ENCODE results near the gene LSS. TPM values are rescaled to one million over a fixed set of nuclear protein-coding genes. Genes with fewer than 3 reads are reported as not detected.
A peak's percentile ranks its signal among the peaks of the same experiment; 100 is the strongest.
"Not testable (repeated sequence)": the region's sequence is repeated elsewhere in the genome, so short reads cannot be mapped to it uniquely, and the experiment has no call there.

LSS gene
- total and polyA plus RNA-seq, 5 experiments from 2014 or later: 12.3 to 47.6 (median 14.6) TPM

DNA sequence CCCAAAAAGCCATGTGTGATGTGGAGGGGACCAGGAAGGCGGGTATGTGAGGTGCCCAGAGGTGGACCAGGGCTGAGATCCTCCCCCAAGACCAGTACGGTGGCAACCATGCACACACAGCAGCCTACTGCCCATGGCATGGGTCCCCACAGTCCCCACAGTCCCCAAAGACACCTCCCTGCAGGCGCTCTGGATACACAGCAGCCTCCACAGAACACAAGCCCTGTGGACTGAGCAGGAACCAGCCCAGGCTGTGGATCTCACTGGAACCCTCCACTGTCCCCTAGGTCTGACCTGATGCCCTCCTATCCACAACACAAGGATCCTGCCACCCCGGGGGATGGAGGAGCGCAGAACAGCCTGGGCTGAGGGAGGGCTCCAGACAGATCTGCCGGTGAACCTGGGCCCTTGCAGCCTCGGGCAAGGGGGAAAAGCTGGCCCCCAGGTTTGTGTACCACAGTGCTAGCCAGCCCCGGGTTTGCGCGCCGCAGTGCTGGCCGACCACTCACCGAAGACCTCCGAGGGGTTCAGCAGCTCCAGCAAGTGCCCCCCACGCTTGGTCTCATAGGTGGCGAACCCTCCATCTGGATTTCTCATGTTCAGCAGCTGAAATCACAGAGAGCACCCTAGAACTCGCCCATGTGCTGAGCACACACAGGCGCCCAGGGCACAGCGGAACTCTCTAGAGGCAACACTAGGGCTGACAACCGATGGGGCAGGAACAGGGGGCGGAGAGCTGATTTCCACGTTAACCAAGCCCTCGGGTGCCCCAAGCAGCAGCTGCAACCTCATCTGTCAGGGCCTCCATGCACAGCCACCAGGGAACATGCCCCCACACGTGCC, 22.2 kb downstream of the LSS start:
- DNase-seq (no peak), ATAC-seq (no peak)
- Mint-ChIP-seq H3K27ac (no peak overlapping the region), H3K9me3 (no peaks in the 10 kb centered on the region), H3K27me3 (no peaks in the 10 kb centered on the region), H3K4me1 (no peaks in the 10 kb centered on the region), H3K4me3 (no peak overlapping the region), H3K36me3 (peaks cover 0 to 53% (median 10%) of the 10 kb centered on the region in 3 donors)
- POLR2A ChIA-PET: no interaction called here

DNA sequence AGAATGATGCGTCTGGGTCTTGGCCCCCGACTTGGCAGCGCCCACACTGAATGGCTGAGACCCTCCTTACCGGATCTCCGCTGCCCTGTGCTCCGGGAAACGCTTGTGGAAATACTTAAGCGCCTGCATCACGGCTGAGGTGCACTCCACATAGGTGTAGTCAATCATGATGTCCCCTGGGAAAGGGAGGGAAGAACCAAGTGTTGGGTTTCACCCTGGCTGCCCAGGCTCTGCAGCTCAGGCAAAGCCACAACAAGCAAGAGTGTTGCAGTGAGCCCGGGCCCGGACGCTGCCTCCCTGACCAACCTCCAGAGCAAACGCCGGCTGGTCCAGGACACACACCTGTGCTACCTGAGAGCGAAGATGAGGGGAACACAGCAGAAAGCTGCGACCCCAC, 22.8 kb downstream of the LSS start:
- H3K27ac Mint-ChIP-seq: peak overlapping the region in 3 of 10 donors; percentile 22 to 60 (median 52)
- ATAC-seq (no peak), DNase-seq (no peak)
- POLR2A ChIA-PET: no interaction called here
- H3K4me1 Mint-ChIP-seq: no peaks in the 10 kb centered on the region
- peaks cover 0 to 54% (median 10%) of the 10 kb centered on the region in 3 donors for H3K36me3 Mint-ChIP-seq
- no peak overlapping the region for H3K4me3 Mint-ChIP-seq
- no peaks in the 10 kb centered on the region for H3K9me3 Mint-ChIP-seq
- no peaks in the 10 kb centered on the region for H3K27me3 Mint-ChIP-seq

DNA sequence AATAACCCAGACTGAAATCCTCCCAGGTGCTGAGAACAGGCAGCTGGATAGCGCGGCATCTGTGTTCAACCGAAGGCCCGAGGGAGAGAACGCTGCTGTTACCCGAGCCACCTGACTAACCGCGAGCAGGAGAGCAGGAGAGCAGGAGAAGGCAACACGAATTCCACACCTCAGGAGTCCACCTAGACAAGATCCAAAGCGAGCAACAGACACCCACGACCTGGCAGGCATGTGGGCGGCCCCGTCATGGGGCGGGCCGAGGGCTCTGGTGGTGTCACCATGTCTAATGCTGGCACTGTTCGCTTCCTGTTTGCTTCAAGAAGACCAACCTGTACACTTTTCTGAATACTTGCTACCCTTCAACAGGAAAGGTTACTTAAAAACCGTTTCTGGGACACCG, 23.4 kb downstream of the LSS start:
- ATAC-seq (no peak), DNase-seq (no peak)
- no peaks in the 10 kb centered on the region for H3K27me3 Mint-ChIP-seq
- no peak overlapping the region for H3K4me3 Mint-ChIP-seq
- peak overlapping the region in 3 of 10 donors; percentile 2 to 79 (median 24) for H3K27ac Mint-ChIP-seq
- peaks cover 0 to 60% (median 10%) of the 10 kb centered on the region in 3 donors for H3K36me3 Mint-ChIP-seq
- POLR2A ChIA-PET: no interaction called here
- no peaks in the 10 kb centered on the region for H3K4me1 Mint-ChIP-seq
- H3K9me3 Mint-ChIP-seq: no peaks in the 10 kb centered on the region

DNA sequence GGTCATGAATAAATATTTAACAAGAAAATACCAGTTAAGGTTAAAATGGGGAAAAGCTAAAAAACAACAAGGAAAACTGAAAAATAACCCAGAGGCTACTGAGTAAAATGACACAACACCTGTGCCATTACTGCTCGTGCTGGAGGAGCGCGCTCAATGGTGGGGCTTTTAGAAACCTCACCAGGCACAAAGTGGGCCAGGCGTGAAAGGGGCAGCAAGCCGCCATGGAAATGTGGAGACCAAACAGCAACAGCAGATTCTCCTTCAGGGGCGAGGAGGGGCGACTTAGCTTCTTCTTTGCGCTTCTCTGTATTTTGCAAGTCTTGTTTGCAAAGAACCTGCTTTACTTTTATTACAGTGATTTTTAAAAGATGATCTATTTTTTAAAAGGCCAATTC, 25.4 kb downstream of the LSS start:
- peaks cover 7 to 71% (median 23%) of the 10 kb centered on the region in 3 donors for H3K36me3 Mint-ChIP-seq
- H3K4me1 Mint-ChIP-seq: no peaks in the 10 kb centered on the region
- POLR2A ChIA-PET: no interaction called here
- DNase-seq (no peak), ATAC-seq (no peak)
- no peak overlapping the region for H3K4me3 Mint-ChIP-seq
- no peaks in the 10 kb centered on the region for H3K27me3 Mint-ChIP-seq
- peak overlapping the region in 5 of 10 donors; percentile 34 to 85 (median 67) for H3K27ac Mint-ChIP-seq
- no peaks in the 10 kb centered on the region for H3K9me3 Mint-ChIP-seq

DNA sequence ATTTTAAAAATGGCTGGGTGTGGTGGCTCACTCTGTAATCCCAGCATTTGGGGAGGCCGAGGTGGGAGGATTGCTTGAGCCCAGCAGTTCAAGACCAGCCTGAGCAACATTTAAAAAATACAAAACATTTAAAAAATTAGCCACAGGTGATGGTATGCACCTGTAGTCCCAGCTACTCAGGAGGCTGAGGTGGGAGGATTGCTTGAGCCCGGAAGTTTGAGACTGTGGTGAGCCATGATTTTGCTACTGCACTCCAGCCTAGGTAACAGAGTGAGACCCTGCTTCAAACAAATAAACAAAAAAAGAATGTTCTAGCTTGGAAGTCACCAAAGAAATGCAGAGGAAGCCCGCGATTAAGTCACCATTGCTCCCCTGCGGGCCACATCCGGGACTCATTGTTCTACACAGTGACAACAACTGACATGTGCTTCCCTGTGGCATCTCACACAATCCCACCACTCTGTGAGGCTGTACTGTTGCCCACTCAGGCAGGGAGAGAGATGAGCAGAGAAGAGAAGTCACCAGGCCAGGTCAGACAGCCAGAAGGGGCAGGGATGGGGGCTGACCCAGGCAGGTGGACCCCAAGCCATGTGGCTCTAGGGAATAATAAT, 25.9 kb downstream of the LSS start:
- ATAC-seq (no peak), DNase-seq (peak in 1 of 10 donors; percentile 6)
- Mint-ChIP-seq H3K27ac (peak overlapping the region in 7 of 10 donors; percentile 34 to 85 (median 60)), H3K36me3 (peaks cover 7 to 74% (median 21%) of the 10 kb centered on the region in 3 donors), H3K9me3 (no peaks in the 10 kb centered on the region), H3K4me1 (no peaks in the 10 kb centered on the region), H3K27me3 (no peaks in the 10 kb centered on the region), H3K4me3 (peak overlapping the region in 1 of 10 donors; percentile 17)
- POLR2A ChIA-PET: no interaction called here

DNA sequence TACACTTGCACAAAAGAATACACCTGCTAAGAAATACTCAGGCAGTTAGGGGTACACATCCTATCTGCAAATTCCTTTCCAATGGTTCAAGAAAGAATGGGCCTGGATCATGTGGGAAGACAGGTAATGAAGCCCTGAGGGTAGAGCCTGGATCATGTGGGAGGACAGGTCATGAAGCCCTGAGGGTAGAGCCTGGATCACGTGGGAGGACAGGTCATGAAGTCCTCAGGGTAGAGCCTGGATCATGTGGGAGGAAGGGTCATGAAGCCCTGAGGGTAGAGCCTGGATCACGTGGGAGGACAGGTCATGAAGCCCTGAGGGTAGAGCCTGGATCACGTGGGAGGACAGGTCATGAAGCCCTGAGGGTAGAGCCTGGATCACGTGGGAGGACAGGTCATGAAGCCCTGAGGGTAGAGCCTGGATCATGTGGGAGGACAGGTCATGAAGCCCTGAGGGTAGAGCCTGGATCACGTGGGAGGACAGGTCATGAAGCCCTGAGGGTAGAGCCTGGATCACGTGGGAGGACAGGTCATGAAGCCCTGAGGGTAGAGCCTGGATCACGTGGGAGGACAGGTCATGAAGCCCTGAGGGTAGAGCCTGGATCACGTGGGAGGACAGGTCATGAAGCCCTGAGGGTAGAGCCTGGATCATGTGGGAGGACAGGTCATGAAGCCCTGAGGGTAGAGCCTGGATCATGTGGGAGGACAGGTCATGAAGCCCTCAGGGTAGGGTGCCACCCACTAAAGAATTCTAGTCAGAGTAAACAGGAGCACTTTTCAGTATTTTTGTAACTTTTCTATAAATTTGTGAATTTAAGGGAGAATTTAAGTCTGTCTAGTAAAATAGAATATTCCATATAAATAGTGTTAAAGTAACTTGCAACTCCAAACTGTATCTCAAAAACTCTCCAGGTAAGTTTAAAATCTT, 27.4 kb downstream of the LSS start:
- DNase-seq, H3K4me3 Mint-ChIP-seq, H3K4me1 Mint-ChIP-seq, POLR2A ChIA-PET, H3K27me3 Mint-ChIP-seq, ATAC-seq, H3K9me3 Mint-ChIP-seq: not testable (repeated sequence)
- H3K36me3 Mint-ChIP-seq: peaks cover 11 to 86% (median 32%) of the 10 kb centered on the region in 3 donors
- H3K27ac Mint-ChIP-seq: peak overlapping the region in 1 of 10 donors; percentile 39

DNA sequence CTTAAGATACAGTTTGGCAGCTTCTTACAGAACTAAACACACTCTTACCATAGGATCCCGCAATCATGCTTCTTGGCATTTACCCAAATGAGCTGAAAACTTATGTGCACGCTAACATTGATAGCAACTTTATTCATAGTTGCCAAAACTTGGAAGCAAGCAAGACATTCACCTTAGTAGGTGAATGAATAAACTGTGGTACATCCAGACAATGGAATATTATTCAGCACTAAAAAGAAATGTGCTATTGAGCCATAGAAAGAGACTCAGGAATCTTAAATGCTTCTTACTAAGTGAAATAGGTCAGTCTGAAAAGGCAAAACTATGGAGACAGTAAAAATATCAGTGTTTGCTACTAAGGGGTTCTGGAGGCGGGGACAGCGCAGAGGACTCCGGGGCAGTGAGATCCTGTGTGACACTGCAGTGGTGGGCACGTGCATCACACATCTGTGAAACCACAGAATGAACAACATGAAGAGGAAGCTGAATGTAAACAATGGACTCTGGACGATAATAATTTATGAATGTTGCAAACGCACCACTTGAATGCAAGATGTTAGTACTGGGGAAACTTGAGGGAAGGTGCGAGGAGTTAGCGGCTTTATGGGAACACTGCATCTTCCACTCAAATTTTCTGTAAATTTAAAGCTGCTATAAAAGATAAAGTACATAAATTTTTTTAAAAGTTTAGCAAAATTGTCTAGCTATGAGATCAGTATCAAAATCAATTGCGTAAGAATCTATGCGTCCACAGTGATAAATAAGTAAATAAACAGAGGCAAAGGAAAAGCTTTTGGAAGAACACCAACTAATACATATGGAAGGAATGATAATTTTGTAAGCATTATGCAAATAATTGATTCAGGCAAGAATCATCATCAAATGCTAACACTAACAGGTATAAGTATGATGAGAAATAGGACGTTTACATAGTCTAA, 28.9 kb downstream of the LSS start:
- ATAC-seq (no peak), DNase-seq (no peak)
- no peaks in the 10 kb centered on the region for H3K9me3 Mint-ChIP-seq
- peak overlapping the region in 1 of 10 donors; percentile 53 for H3K27ac Mint-ChIP-seq
- peaks cover 11 to 80% (median 31%) of the 10 kb centered on the region in 3 donors for H3K36me3 Mint-ChIP-seq
- no peak overlapping the region for H3K4me3 Mint-ChIP-seq
- H3K27me3 Mint-ChIP-seq: no peaks in the 10 kb centered on the region
- no peaks in the 10 kb centered on the region for H3K4me1 Mint-ChIP-seq
- POLR2A ChIA-PET: no interaction called here

DNA sequence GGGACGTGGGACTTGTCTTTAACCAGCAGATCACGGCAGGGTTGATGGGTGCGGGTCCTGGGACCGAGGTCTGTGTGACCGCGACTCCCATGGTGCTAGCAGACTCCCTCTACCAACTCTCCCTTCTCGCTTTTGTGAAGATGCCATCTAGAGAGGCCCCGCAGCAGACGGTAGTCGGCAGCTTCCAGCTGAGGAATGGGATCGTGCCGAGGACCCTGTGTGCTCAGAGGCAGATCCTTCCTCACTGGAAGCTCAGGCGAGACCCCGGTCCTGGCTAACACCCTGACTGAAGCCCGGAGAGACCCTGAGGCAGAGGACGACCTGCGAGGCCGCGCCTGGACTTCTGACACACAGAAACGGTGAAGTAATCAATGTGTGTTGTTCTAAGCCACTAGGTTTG, 31.8 kb downstream of the LSS start:
- H3K4me3 Mint-ChIP-seq: no peak overlapping the region
- peaks cover 15 to 65% (median 26%) of the 10 kb centered on the region in 3 donors for H3K36me3 Mint-ChIP-seq
- no peaks in the 10 kb centered on the region for H3K9me3 Mint-ChIP-seq
- H3K4me1 Mint-ChIP-seq: no peaks in the 10 kb centered on the region
- POLR2A ChIA-PET: no interaction called here
- DNase-seq: peak in 1 of 10 donors; percentile 6
- ATAC-seq: no peak
- no peak overlapping the region for H3K27ac Mint-ChIP-seq
- no peaks in the 10 kb centered on the region for H3K27me3 Mint-ChIP-seq

DNA sequence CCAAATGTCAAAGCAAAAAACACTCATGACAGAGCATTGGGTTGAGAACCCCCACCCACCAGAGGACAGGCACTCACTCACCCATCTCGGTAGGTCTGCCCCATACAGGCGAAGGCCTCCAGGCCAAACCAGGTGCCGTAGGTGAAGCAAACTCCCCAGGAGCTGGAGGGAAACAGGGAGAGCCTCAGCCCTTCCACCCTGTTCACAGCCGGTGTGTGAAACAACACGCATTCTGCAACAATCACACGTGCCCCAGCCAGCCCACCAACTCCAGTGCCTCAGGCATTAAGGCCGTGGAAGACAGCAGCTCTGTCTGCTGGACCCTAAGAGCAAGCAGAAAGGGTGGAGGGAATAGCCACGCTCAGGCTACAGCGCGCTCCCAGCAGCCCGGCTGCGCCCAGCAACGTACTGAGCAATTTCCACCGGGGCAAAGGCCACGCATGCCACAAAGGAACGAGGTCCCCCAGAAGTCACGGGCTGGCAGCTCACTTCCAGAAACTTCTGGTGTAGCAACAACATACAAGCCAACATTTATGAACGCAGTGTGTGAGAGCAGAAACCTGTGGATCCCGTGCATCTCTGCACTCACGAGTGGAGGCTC, 32.9 kb downstream of the LSS start:
- POLR2A ChIA-PET: no interaction called here
- no peaks in the 10 kb centered on the region for H3K27me3 Mint-ChIP-seq
- ATAC-seq (no peak), DNase-seq (no peak)
- peaks cover 15 to 62% (median 26%) of the 10 kb centered on the region in 3 donors for H3K36me3 Mint-ChIP-seq
- H3K27ac Mint-ChIP-seq: no peak overlapping the region
- no peaks in the 10 kb centered on the region for H3K4me1 Mint-ChIP-seq
- no peak overlapping the region for H3K4me3 Mint-ChIP-seq
- H3K9me3 Mint-ChIP-seq: no peaks in the 10 kb centered on the region

DNA sequence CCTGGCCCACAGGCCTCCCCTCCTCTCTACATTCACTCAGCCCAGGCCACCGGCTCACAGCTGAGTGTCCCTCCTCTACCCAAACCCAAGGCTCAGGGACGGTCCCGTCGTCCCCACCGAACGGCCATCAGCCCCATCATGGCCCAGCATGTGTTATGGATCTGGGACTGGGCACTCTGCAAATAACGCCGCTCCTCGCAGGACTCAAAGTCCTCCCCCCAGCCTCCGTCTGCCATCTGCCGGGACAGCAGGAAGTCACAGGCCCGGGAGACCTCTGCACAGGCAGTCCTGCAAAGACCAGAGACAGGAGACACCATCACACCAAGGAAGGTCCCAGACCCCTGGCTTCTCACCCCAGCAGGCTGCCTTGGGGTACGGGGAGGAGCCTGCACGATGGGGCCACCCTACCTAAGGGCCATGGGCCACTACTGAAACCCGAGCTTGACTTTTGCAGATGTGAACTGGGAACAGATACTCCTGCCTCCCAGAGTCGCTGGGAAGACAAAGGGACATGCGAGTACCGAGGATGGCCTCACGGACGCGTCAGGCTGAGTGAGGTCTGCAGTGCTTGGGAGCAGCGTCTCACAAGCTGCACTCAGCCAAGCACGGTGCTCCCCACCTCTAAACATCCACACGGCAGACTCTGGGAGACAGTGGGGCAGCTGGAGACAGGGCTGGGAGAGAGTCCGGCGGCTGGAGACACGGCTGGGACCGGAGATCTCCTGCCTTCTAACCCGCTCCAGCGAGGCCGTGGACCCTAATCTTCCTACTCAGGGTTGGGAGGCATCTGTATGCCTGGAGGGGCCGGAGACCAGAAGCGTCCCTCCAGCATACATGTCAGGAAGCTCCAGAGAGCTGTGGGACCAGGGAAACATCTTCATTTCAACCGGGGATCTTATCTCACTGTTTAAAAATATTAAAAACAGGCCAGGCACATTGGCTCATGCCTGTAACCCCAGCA, 33.9 kb downstream of the LSS start:
- POLR2A ChIA-PET: interaction anchor here (0.5 kb wide), 1 partner anchor 221 kb away, joined by 3 read pairs; no protein-coding TSS in a partner anchor
- ATAC-seq (no peak), DNase-seq (no peak)
- peak overlapping the region in 1 of 10 donors; percentile 39 for H3K27ac Mint-ChIP-seq
- no peaks in the 10 kb centered on the region for H3K4me1 Mint-ChIP-seq
- H3K27me3 Mint-ChIP-seq: no peaks in the 10 kb centered on the region
- H3K4me3 Mint-ChIP-seq: no peak overlapping the region
- H3K36me3 Mint-ChIP-seq: peaks cover 14 to 52% (median 20%) of the 10 kb centered on the region in 3 donors
- H3K9me3 Mint-ChIP-seq: no peaks in the 10 kb centered on the region
